ENCODE measurements around the gene EHD4. TPM values are rescaled to one million over a fixed set of nuclear protein-coding genes. Genes with fewer than 3 reads are reported as not detected.

EHD4 gene
- total RNA-seq, 1 donor from 2014 or later = 17.2 TPM

GRCh38 chr15:41847981-41848380 lies 124.4 kb downstream of the EHD4 start:
- no peak for DNase-seq (ENCODE audit: low spot score, unreplicated experiment)
- Mint-ChIP-seq H3K27ac (no peak overlapping the region), H3K4me3 (ENCODE audit: low read depth) (no peak overlapping the region), H3K36me3 (ENCODE audit: insufficient read depth) (peaks cover 7% of the 10 kb centered on the region), H3K4me1 (ENCODE audit: low read depth) (no peaks in the 10 kb centered on the region), H3K27me3 (no peaks in the 10 kb centered on the region), H3K9me3 (ENCODE audit: low read depth) (no peaks in the 10 kb centered on the region)
- no peak for TF ChIP-seq CTCF (IDR thresholded peaks at IDR 0.05; ENCODE audit: unreplicated experiment)

GRCh38 chr15:41847206-41847605 lies 125.2 kb downstream of the EHD4 start:
- peaks cover 9% of the 10 kb centered on the region for H3K36me3 Mint-ChIP-seq (ENCODE audit: insufficient read depth)
- no peaks in the 10 kb centered on the region for H3K9me3 Mint-ChIP-seq (ENCODE audit: low read depth)
- no peak overlapping the region for H3K27ac Mint-ChIP-seq
- no peak overlapping the region for H3K4me3 Mint-ChIP-seq (ENCODE audit: low read depth)
- no peaks in the 10 kb centered on the region for H3K27me3 Mint-ChIP-seq
- DNase-seq (ENCODE audit: low spot score, unreplicated experiment) = no peak
- no peak for TF ChIP-seq CTCF (IDR thresholded peaks at IDR 0.05; ENCODE audit: unreplicated experiment)
- H3K4me1 Mint-ChIP-seq (ENCODE audit: low read depth) = no peaks in the 10 kb centered on the region

Small RNA genes lying within 50 kb of the gene (microRNA-seq; reads per million reads assigned to microRNA genes)
- gene MIR4310 (ENCODE audit: borderline number of aligned reads, unreplicated experiment) = not detected

Other genes starting within 250 kb of the EHD4 start
- 28.9 TPM in 2 replicates for gene MAPKBP1, start 198.1 kb downstream of the EHD4 start, total RNA-seq
- 18.0 and 26.2 TPM in 2 replicates for gene JMJD7, start 144.5 kb downstream of the EHD4 start, total RNA-seq
- gene PLA2G4B, start 133.7 kb downstream of the EHD4 start, total RNA-seq = 13.1 and 13.8 TPM in 2 replicates
- gene SPTBN5, start 78.5 kb downstream of the EHD4 start, total RNA-seq = 6.6 and 7.9 TPM in 2 replicates
- 0.09 TPM in 1 of 2 replicates, not detected in the other for gene PLA2G4E, start 48.5 kb upstream of the EHD4 start, total RNA-seq
- not detected in 2 replicates for gene PLA2G4D, start 122.0 kb upstream of the EHD4 start, total RNA-seq
- gene PLA2G4F, start 184.1 kb upstream of the EHD4 start, total RNA-seq = 0.60 and 0.87 TPM in 2 replicates
- gene VPS39, start 235.7 kb upstream of the EHD4 start, total RNA-seq = 85.4 and 88.9 TPM in 2 replicates

All from progenitor cell of endocrine pancreas (in vitro differentiated cells).